Hepatocyte (in vitro differentiated cells): Measurements from ENCODE around the gene HSPB6. TPM values are rescaled to one million over a fixed set of nuclear protein-coding genes. Genes with fewer than 3 reads are reported as not detected.

Experiments
- DNase-seq: peaks from one replicate; pipeline ENCODE4 v3.0.0-alpha.2; 2016; ENCODE audit warnings: low spot score
- H2AFZ ChIP-seq: fragments of 200-600 bp; sonication (generic); 2 replicates; pipeline ENCODE4 v1.6.0; 2016; ENCODE audit warnings: antibody characterized with exemption, mild to moderate bottlenecking
- H3K27ac ChIP-seq: fragments of 200-600 bp; sonication (generic); 2 replicates; pipeline ENCODE4 v1.5.1; 2016; ENCODE audit warnings: mild to moderate bottlenecking
- H3K27me3 ChIP-seq: fragments of 200-600 bp; sonication (generic); 2 replicates; pipeline ENCODE4 v1.6.1; 2016
- H3K36me3 ChIP-seq: fragments of 200-600 bp; sonication (generic); replicated peaks from 2 replicates; pipeline ENCODE4 v1.5.1; 2016; ENCODE audit warnings: low read depth; ENCODE audit not compliant: insufficient read depth
- H3K4me1 ChIP-seq: fragments of 200-600 bp; sonication (generic); 2 replicates; pipeline ENCODE4 v1.5.1; 2016; ENCODE audit warnings: mild to moderate bottlenecking, moderate library complexity; ENCODE audit not compliant: insufficient read depth
- H3K4me2 ChIP-seq: fragments of 200-600 bp; sonication (generic); 2 replicates; pipeline ENCODE4 v1.6.0; 2016
- H3K4me3 ChIP-seq: fragments of 200-600 bp; sonication (generic); 2 replicates; pipeline ENCODE4 v1.5.1; 2016; ENCODE audit warnings: mild to moderate bottlenecking
- H3K79me2 ChIP-seq: fragments of 200-600 bp; sonication (generic); 2 replicates; pipeline ENCODE4 v1.6.0; 2017; ENCODE audit warnings: mild to moderate bottlenecking
- H3K9me2 ChIP-seq: fragments of 200-600 bp; sonication (generic); replicated peaks from 2 replicates; pipeline ENCODE4 v1.6.0; 2017; ENCODE audit warnings: mild to moderate bottlenecking; ENCODE audit not compliant: insufficient read depth
- H3K9me3 ChIP-seq: fragments of 200-600 bp; sonication (generic); 2 replicates; pipeline ENCODE4 v1.5.1; 2016; ENCODE audit warnings: low read depth, mild to moderate bottlenecking
- H4K20me1 ChIP-seq: fragments of 200-600 bp; sonication (generic); 2 replicates; pipeline ENCODE4 v1.6.0; 2016; ENCODE audit warnings: mild to moderate bottlenecking; ENCODE audit not compliant: insufficient read depth, poor library complexity, severe bottlenecking
- EZH2 ChIP-seq: fragments of 200-600 bp; sonication (generic); IDR thresholded peaks from 2 replicates; pipeline ENCODE4 v1.6.1; 2016; ENCODE audit warnings: antibody characterized with exemption, mild to moderate bottlenecking, borderline replicate concordance
- EZH2phosphoT487 ChIP-seq: fragments of 200-600 bp; sonication (generic); IDR thresholded peaks from one replicate; pipeline ENCODE4 v1.6.1; 2018; ENCODE audit warnings: antibody characterized with exemption, mild to moderate bottlenecking, low read depth, moderate library complexity; ENCODE audit not compliant: unreplicated experiment, severe bottlenecking
- WGBS: methylation state at CpG from one replicate; pipeline ENCODE4 v1.1.6; 2016; ENCODE audit warnings: low lambda C conversion rate; ENCODE audit errors: missing lambda C conversion rate; 5-methylcytosine and 5-hydroxymethylcytosine counted together
- polyA plus RNA-seq: library from polyadenylated mRNA; unstranded; fragments of >200 nt; fragmentation: Nextera tagmentation; extraction: Ambion mirVana; gene quantifications from 2 replicates; pipeline ENCODE4 v1.2.1, GENCODE V29; 2016
- total RNA-seq: library from RNA; depleted of rRNA; stranded (reverse); fragments of >200 nt; gene quantifications from 2 replicates; pipeline ENCODE4 v1.2.3, GENCODE V29; 2014
- TF ChIP-seq, protein P1 (sequence below): fragments of 200-600 bp; sonication (generic); IDR thresholded peaks from 2 replicates; pipeline ENCODE4 v1.5.1; 2016; ENCODE audit warnings: antibody characterized with exemption, mild to moderate bottlenecking; ENCODE audit not compliant: poor library complexity

HSPB6 gene
- total and polyA plus RNA-seq, 2 experiments from 2014 or later: 7.1 to 235 TPM

DNA sequence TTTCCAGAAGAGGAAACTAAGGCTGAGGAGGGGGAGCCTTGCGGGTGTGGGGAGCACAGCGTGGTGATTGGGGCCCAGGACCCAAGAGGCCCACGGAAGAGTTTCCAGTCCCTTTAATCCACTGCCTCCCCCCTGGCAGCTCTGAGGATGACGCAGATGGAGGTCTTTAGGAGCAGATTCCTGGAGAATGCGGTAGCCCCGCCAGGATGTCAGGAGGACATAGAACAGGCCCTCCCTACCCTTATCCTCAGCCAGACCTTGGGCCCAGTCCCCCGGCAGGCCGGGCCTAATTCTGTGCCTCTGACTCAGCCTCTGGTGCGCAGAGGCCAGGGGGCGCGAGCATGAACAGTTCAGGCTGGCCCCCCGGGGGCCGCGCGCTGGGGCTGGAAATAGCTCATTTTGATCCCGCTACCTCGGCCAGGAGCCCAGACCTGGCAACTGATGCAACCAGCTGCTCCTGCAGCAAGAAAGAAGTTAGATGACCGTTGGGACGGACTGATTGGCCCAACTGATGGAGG, 461 bp upstream of the HSPB6 start:
- Histone ChIP-seq H3K27ac (peak overlapping the region; percentile 97), H2AFZ (no peak overlapping the region), H3K4me2 (peak overlapping the region; percentile 74), H3K4me3 (no peak overlapping the region), H3K9me3 (no peaks in the 10 kb centered on the region), H3K79me2 (peaks cover 22% of the 10 kb centered on the region), H3K4me1 (peaks cover 28% of the 10 kb centered on the region), H3K36me3 (no peaks in the 10 kb centered on the region), H3K9me2 (no peaks in the 10 kb centered on the region), H4K20me1 (no peaks in the 10 kb centered on the region), H3K27me3 (peaks cover 2% of the 10 kb centered on the region)
- TF ChIP-seq, protein P1, sequence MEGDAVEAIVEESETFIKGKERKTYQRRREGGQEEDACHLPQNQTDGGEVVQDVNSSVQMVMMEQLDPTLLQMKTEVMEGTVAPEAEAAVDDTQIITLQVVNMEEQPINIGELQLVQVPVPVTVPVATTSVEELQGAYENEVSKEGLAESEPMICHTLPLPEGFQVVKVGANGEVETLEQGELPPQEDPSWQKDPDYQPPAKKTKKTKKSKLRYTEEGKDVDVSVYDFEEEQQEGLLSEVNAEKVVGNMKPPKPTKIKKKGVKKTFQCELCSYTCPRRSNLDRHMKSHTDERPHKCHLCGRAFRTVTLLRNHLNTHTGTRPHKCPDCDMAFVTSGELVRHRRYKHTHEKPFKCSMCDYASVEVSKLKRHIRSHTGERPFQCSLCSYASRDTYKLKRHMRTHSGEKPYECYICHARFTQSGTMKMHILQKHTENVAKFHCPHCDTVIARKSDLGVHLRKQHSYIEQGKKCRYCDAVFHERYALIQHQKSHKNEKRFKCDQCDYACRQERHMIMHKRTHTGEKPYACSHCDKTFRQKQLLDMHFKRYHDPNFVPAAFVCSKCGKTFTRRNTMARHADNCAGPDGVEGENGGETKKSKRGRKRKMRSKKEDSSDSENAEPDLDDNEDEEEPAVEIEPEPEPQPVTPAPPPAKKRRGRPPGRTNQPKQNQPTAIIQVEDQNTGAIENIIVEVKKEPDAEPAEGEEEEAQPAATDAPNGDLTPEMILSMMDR: no peak
- TF ChIP-seq EZH2 (no peak), EZH2phosphoT487 (no peak)
- WGBS: 11% methylated on average over 18 of the region's 19 CpGs
- peak; percentile 92 for DNase-seq

DNA sequence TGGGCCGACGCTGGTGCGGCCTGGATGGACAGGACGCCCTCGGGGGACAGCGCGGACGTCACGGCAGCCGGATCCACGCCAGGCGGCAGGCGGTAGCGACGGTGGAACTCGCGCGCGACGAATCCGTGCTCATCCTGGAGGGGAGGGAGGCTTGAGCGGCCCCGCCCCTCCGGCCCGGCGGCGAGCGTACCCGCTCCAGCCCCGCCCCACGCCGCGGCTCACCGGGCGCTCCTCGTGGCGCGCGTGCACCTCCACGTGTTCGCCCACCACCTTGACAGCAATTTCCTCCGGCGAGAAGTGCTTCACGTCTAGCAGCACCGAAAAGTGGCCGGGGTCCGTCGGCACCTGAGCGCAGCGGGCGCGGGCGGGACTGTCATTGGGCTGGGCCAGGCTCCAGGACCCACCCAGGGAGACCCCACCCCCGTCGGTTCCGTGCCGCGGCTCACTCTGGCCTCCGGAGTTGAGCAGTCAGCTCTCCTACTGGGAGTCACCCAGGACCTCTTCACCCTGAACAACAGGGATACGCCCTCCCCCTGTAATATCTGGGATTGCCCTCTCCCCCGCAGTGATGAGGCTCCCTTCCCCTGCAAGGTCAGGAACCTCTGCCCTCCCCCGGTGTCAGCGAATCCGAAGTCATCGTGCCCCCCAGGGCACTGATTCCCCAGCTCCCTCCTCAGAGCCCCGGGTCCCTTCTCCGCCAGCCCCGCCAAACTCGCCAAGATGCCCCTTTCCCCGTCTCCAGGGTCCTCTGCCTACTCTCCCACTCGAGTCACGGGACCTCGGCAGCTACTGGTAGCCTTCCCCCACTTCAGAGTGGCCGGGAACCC, 1.1 kb downstream of the HSPB6 start:
- 32% methylated on average over 34 of the region's 74 CpGs for WGBS
- H3K9me2 ChIP-seq: no peaks in the 10 kb centered on the region
- no peaks in the 10 kb centered on the region for H3K9me3 ChIP-seq
- peaks cover 24% of the 10 kb centered on the region for H3K79me2 ChIP-seq
- H4K20me1 ChIP-seq: no peaks in the 10 kb centered on the region
- peaks cover 28% of the 10 kb centered on the region for H3K4me1 ChIP-seq
- TF ChIP-seq, protein P1: no peak
- TF ChIP-seq EZH2phosphoT487: no peak
- peak overlapping the region; percentile 97 for H3K27ac ChIP-seq
- H2AFZ ChIP-seq: no peak overlapping the region
- DNase-seq: peak; percentile 70
- no peak overlapping the region for H3K4me3 ChIP-seq
- peak overlapping the region; percentile 74 for H3K4me2 ChIP-seq
- no peaks in the 10 kb centered on the region for H3K36me3 ChIP-seq
- H3K27me3 ChIP-seq: peaks cover 2% of the 10 kb centered on the region

DNA sequence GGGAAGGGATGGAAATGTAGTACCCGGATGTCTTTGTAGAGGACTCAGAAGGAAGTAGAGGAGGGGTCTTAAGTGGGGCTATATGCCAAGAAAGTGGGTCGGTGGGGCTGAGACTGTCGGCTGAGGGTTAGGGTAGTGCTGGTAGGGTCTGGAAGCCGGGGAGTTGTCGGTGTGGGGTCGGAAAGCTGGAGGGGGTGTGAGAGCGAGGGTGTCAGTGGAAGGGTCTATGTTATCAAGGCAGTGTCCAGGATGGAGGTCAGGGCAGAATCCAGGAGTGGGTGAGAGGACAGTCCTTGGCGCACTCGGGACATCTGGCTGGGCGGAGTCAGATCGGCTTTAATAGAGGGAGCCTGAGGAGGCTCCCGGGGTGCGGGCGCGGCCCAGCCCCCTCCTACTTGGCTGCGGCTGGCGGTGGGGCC, 1.7 kb downstream of the HSPB6 start:
- TF ChIP-seq, protein P1: no peak
- TF ChIP-seq EZH2phosphoT487 (no peak), EZH2 (no peak)
- H3K9me3 ChIP-seq: no peaks in the 10 kb centered on the region
- WGBS: 54% methylated on average over 17 of the region's 17 CpGs
- no peak overlapping the region for H2AFZ ChIP-seq
- no peak overlapping the region for H3K4me3 ChIP-seq
- H3K9me2 ChIP-seq: no peaks in the 10 kb centered on the region
- peak overlapping the region; percentile 97 for H3K27ac ChIP-seq
- DNase-seq: no peak
- H3K79me2 ChIP-seq: peaks cover 23% of the 10 kb centered on the region
- no peaks in the 10 kb centered on the region for H3K36me3 ChIP-seq
- H3K4me1 ChIP-seq: peaks cover 28% of the 10 kb centered on the region
- no peaks in the 10 kb centered on the region for H4K20me1 ChIP-seq
- peak overlapping the region; percentile 74 for H3K4me2 ChIP-seq
- peaks cover 2% of the 10 kb centered on the region for H3K27me3 ChIP-seq
